BE2C (cell line): ENCODE results near the gene HNRNPDL.

Source experiments
- DNase-seq: peaks from one replicate; pipeline ENCODE4 v3.0.0-alpha.2; 2020
- H3K27me3 ChIP-seq: fragments of 250-450 bp; sonication (Bioruptor Pico); 2 replicates; pipeline ENCODE4 v1.5.1; 2020; ENCODE audit warnings: mild to moderate bottlenecking
- H3K36me3 ChIP-seq: fragments of 250-450 bp; sonication (Bioruptor Pico); 2 replicates; pipeline ENCODE4 v1.5.1; 2020; ENCODE audit warnings: mild to moderate bottlenecking
- H3K4me1 ChIP-seq: fragments of 250-450 bp; sonication (Bioruptor Pico); 2 replicates; pipeline ENCODE4 v1.5.1; 2020
- H3K4me3 ChIP-seq: 2 replicates; pipeline ENCODE4 v1.5.1; 2011; ENCODE audit warnings: low read depth, low read length
- H3K9me3 ChIP-seq: fragments of 250-450 bp; sonication (Bioruptor Pico); 2 replicates; pipeline ENCODE4 v1.5.1; 2020
- TF ChIP-seq, protein P1 (sequence below): IDR thresholded peaks from 2 replicates; pipeline ENCODE4 v1.5.1; 2012; ENCODE audit warnings: mild to moderate bottlenecking, low read depth, low read length

HNRNPDL gene

DNA sequence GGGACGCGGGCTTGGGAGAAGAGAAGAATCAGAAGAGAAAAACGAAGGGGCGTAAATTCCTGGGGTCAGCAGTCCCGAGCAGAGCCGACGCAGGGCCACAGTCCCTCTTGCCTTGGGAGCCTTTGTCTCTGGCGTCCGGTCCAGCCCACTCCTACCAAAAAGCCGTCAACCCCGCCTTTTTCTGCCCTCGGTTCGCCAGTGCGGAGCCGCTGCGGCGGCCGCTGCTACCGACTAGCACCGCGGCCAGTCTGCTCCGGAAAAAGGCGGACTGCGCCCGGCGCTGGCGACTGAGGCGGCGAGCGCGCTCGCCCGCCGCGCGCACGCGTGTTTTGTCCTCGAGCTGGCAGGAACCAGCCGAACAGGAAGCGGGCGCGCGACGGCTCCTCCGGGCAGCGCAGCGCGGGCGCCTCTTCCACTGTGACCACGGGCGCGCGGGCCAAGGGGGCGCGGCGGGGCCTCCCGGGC lies 502 bp downstream of the HNRNPDL start:
- no peaks in the 10 kb centered on the region for H3K27me3 ChIP-seq
- H3K4me1 ChIP-seq: no peaks in the 10 kb centered on the region; the same call in 1 of the 2 replicates
- H3K4me3 ChIP-seq: peak overlapping the region; percentile 99
- TF ChIP-seq, protein P1, sequence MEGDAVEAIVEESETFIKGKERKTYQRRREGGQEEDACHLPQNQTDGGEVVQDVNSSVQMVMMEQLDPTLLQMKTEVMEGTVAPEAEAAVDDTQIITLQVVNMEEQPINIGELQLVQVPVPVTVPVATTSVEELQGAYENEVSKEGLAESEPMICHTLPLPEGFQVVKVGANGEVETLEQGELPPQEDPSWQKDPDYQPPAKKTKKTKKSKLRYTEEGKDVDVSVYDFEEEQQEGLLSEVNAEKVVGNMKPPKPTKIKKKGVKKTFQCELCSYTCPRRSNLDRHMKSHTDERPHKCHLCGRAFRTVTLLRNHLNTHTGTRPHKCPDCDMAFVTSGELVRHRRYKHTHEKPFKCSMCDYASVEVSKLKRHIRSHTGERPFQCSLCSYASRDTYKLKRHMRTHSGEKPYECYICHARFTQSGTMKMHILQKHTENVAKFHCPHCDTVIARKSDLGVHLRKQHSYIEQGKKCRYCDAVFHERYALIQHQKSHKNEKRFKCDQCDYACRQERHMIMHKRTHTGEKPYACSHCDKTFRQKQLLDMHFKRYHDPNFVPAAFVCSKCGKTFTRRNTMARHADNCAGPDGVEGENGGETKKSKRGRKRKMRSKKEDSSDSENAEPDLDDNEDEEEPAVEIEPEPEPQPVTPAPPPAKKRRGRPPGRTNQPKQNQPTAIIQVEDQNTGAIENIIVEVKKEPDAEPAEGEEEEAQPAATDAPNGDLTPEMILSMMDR: no peak
- peaks cover 60% of the 10 kb centered on the region for H3K36me3 ChIP-seq
- DNase-seq: no peak
- no peaks in the 10 kb centered on the region for H3K9me3 ChIP-seq

GRCh38 chr4:82428969-82429727 lies 1.1 kb downstream of the HNRNPDL start:
- DNase-seq: peak; percentile 94
- Histone ChIP-seq H3K27me3 (no peaks in the 10 kb centered on the region), H3K4me1 (no peaks in the 10 kb centered on the region; the same call in 1 of the 2 replicates), H3K9me3 (no peaks in the 10 kb centered on the region), H3K36me3 (peaks cover 64% of the 10 kb centered on the region), H3K4me3 (peak overlapping the region; percentile 99)
- TF ChIP-seq, protein P1: peak; percentile 68

DNA sequence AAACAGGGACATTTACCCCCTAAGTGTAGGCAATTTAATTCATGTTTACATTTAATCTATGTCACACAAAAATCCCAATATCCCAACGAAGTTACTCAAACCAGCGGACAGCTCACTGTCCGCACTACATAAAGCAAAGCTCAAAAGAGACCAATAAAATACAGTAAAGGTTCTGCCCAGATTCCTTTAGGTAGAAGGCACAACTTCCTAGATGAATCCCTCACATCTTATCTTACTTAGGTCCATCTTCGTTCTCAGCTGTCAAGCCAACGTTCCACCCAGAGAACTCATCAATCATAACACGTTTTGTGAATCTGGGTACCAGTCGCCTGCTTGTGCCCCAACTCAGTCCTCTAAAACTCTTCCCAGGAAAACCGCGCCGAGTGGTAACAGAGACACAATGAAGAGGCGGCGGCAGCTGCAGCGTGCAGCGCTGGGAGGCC lies 1.7 kb downstream of the HNRNPDL start:
- peak overlapping the region; percentile 99 for H3K4me3 ChIP-seq
- H3K27me3 ChIP-seq: peaks cover 3% of the 10 kb centered on the region; the same call in 1 of the 2 replicates
- TF ChIP-seq, protein P1: no peak
- no peaks in the 10 kb centered on the region for H3K9me3 ChIP-seq
- H3K36me3 ChIP-seq: peaks cover 64% of the 10 kb centered on the region
- no peak for DNase-seq
- no peaks in the 10 kb centered on the region; the same call in 1 of the 2 replicates for H3K4me1 ChIP-seq

DNA sequence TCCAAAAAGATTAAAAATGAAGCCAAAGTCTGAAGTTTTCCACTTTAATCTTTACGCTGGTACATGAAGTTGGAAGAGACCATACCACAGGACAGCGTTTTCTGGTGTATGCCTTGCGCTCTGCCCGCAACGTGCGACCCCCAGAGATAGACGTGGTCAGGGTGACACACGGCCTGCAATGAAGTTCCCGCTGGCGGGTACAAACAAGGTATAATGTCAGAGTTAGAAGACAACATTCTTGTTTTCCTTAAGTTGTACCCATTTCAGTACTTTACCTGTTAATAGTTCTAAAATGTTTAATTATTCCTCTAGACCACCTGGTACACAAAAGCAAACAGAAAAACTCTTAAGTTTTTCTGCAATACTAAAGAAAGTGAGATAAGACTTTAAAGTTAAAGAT lies 4.8 kb downstream of the HNRNPDL start:
- TF ChIP-seq, protein P1: no peak
- Histone ChIP-seq H3K36me3 (peaks cover 61% of the 10 kb centered on the region), H3K4me3 (no peak overlapping the region), H3K27me3 (peaks cover 7% of the 10 kb centered on the region; the same call in 1 of the 2 replicates), H3K9me3 (no peaks in the 10 kb centered on the region), H3K4me1 (no peaks in the 10 kb centered on the region; the same call in 1 of the 2 replicates)
- DNase-seq: no peak

- H3K4me3 ChIP-seq: no peak overlapping the region
- no peaks in the 10 kb centered on the region; the same call in 1 of the 2 replicates for H3K4me1 ChIP-seq
- no peak for DNase-seq
- peaks cover 55% of the 10 kb centered on the region for H3K36me3 ChIP-seq
- TF ChIP-seq, protein P1: no peak
- H3K9me3 ChIP-seq: no peaks in the 10 kb centered on the region
- peaks cover 7% of the 10 kb centered on the region; the same call in 1 of the 2 replicates for H3K27me3 ChIP-seq
These were observed 6.8 kb downstream of the HNRNPDL start for GRCh38 chr4:82423245-82424054.
